Measurements from ENCODE around the gene CREBBP.

Gene CREBBP

GRCh38 chr16:3787924-3788661, 92.4 kb downstream of the CREBBP start:
- Histone ChIP-seq H3K27ac (ENCODE audit: poor library complexity, severe bottlenecking) (no peak overlapping the region), H3K36me3 (ENCODE audit: low read depth) (peaks cover 34% of the 10 kb centered on the region), H3K9me3 (ENCODE audit: severe bottlenecking) (no peaks in the 10 kb centered on the region), H3K4me1 (ENCODE audit: insufficient read depth, poor library complexity, severe bottlenecking) (no peaks in the 10 kb centered on the region), H3K4me3 (ENCODE audit: severe bottlenecking) (no peak overlapping the region), H3K27me3 (ENCODE audit: insufficient read depth, poor library complexity, severe bottlenecking) (no peaks in the 10 kb centered on the region)
- DNase-seq (ENCODE audit: low spot score) = no peak
- ATAC-seq (ENCODE audit: low read depth) = no peak
- TF ChIP-seq CTCF (IDR thresholded peaks at IDR 0.05; ENCODE audit: poor library complexity, severe bottlenecking) = no peak

GRCh38 chr16:3785413-3785812, 95.1 kb downstream of the CREBBP start:
- H3K36me3 ChIP-seq (ENCODE audit: low read depth) = peaks cover 39% of the 10 kb centered on the region
- TF ChIP-seq CTCF (IDR thresholded peaks at IDR 0.05; ENCODE audit: poor library complexity, severe bottlenecking) = no peak

GRCh38 chr16:3783516-3783915, 97.0 kb downstream of the CREBBP start:
- ATAC-seq (ENCODE audit: low read depth) = no peak
- no peak overlapping the region for H3K27ac ChIP-seq (ENCODE audit: poor library complexity, severe bottlenecking)
- H3K27me3 ChIP-seq (ENCODE audit: insufficient read depth, poor library complexity, severe bottlenecking) = no peaks in the 10 kb centered on the region
- no peak overlapping the region for H3K4me3 ChIP-seq (ENCODE audit: severe bottlenecking)
- no peak for DNase-seq (ENCODE audit: low spot score)
- H3K36me3 ChIP-seq (ENCODE audit: low read depth) = peaks cover 45% of the 10 kb centered on the region
- no peaks in the 10 kb centered on the region for H3K4me1 ChIP-seq (ENCODE audit: insufficient read depth, poor library complexity, severe bottlenecking)
- H3K9me3 ChIP-seq (ENCODE audit: severe bottlenecking) = no peaks in the 10 kb centered on the region
- no peak for TF ChIP-seq CTCF (IDR thresholded peaks at IDR 0.05; ENCODE audit: poor library complexity, severe bottlenecking)

More at GRCh38 chr16:3785413-3785812, 95.1 kb downstream of the CREBBP start:
- Histone ChIP-seq H3K27me3 (ENCODE audit: insufficient read depth, poor library complexity, severe bottlenecking) (no peaks in the 10 kb centered on the region), H3K4me3 (ENCODE audit: severe bottlenecking) (no peak overlapping the region), H3K4me1 (ENCODE audit: insufficient read depth, poor library complexity, severe bottlenecking) (no peaks in the 10 kb centered on the region), H3K9me3 (ENCODE audit: severe bottlenecking) (no peaks in the 10 kb centered on the region), H3K27ac (ENCODE audit: poor library complexity, severe bottlenecking) (no peak overlapping the region)
- no peak for DNase-seq (ENCODE audit: low spot score)
- ATAC-seq (ENCODE audit: low read depth) = no peak

GRCh38 chr16:3782566-3782965, 97.9 kb downstream of the CREBBP start:
- Histone ChIP-seq H3K4me3 (ENCODE audit: severe bottlenecking) (no peak overlapping the region), H3K27me3 (ENCODE audit: insufficient read depth, poor library complexity, severe bottlenecking) (no peaks in the 10 kb centered on the region), H3K36me3 (ENCODE audit: low read depth) (peaks cover 55% of the 10 kb centered on the region), H3K27ac (ENCODE audit: poor library complexity, severe bottlenecking) (no peak overlapping the region), H3K4me1 (ENCODE audit: insufficient read depth, poor library complexity, severe bottlenecking) (no peaks in the 10 kb centered on the region), H3K9me3 (ENCODE audit: severe bottlenecking) (no peaks in the 10 kb centered on the region)
- ATAC-seq (ENCODE audit: low read depth) = no peak
- no peak for TF ChIP-seq CTCF (IDR thresholded peaks at IDR 0.05; ENCODE audit: poor library complexity, severe bottlenecking)
- no peak for DNase-seq (ENCODE audit: low spot score)

- Histone ChIP-seq H3K27me3 (ENCODE audit: insufficient read depth, poor library complexity, severe bottlenecking) (no peaks in the 10 kb centered on the region), H3K36me3 (ENCODE audit: low read depth) (peaks cover 66% of the 10 kb centered on the region), H3K4me3 (ENCODE audit: severe bottlenecking) (no peak overlapping the region), H3K9me3 (ENCODE audit: severe bottlenecking) (no peaks in the 10 kb centered on the region), H3K4me1 (ENCODE audit: insufficient read depth, poor library complexity, severe bottlenecking) (no peaks in the 10 kb centered on the region), H3K27ac (ENCODE audit: poor library complexity, severe bottlenecking) (no peak overlapping the region)
- ATAC-seq (ENCODE audit: low read depth) (no peak), DNase-seq (ENCODE audit: low spot score) (no peak)
- no peak for TF ChIP-seq CTCF (IDR thresholded peaks at IDR 0.05; ENCODE audit: poor library complexity, severe bottlenecking)
Observed at GRCh38 chr16:3781421-3781820, 99.1 kb downstream of the CREBBP start.

All from RWPE2 (cell line).